Fibroblast of skin of right quadriceps (primary cell): ENCODE measurements around the gene SYNDIG1.

Experiments used
- DNase-seq: peaks from one replicate; pipeline ENCODE4 v3.0.0-alpha.2; 2013

Gene SYNDIG1

GRCh38 chr20:24679448-24680047, 210.1 kb downstream of the SYNDIG1 start:
- DNase-seq = no peak

GRCh38 chr20:24681634-24682495, 212.4 kb downstream of the SYNDIG1 start:
- no peak for DNase-seq

GRCh38 chr20:24682496-24682985, 213.1 kb downstream of the SYNDIG1 start:
- no peak for DNase-seq

GRCh38 chr20:24683676-24684075, 214.2 kb downstream of the SYNDIG1 start:
- no peak for DNase-seq

- no peak for DNase-seq
Measured at GRCh38 chr20:24684421-24684871, 215.0 kb downstream of the SYNDIG1 start.

- DNase-seq = no peak
Measured at GRCh38 chr20:24684956-24685691, 215.7 kb downstream of the SYNDIG1 start.

- no peak for DNase-seq
Measured at GRCh38 chr20:24685736-24686135, 216.3 kb downstream of the SYNDIG1 start.

GRCh38 chr20:24686156-24686555, 216.7 kb downstream of the SYNDIG1 start:
- no peak for DNase-seq

- DNase-seq = no peak
Measured at GRCh38 chr20:24690408-24690807, 221.0 kb downstream of the SYNDIG1 start.

GRCh38 chr20:24691901-24692351, 222.5 kb downstream of the SYNDIG1 start:
- DNase-seq = no peak

- no peak for DNase-seq
Measured at GRCh38 chr20:24692446-24693200, 223.2 kb downstream of the SYNDIG1 start.

- DNase-seq = no peak
Measured at GRCh38 chr20:24693466-24694156, 224.2 kb downstream of the SYNDIG1 start.

GRCh38 chr20:24694157-24694726, 224.8 kb downstream of the SYNDIG1 start:
- no peak for DNase-seq

- DNase-seq = no peak
Measured at GRCh38 chr20:24694727-24695528, 225.5 kb downstream of the SYNDIG1 start.

- DNase-seq = no peak
Measured at GRCh38 chr20:24695529-24696225, 226.2 kb downstream of the SYNDIG1 start.

- DNase-seq = no peak
Measured at GRCh38 chr20:24696396-24696795, 227.0 kb downstream of the SYNDIG1 start.

GRCh38 chr20:24697411-24697810, 228.0 kb downstream of the SYNDIG1 start:
- no peak for DNase-seq

GRCh38 chr20:24698189-24698588, 228.8 kb downstream of the SYNDIG1 start:
- no peak for DNase-seq

- DNase-seq = no peak
Measured at GRCh38 chr20:24698706-24699206, 229.3 kb downstream of the SYNDIG1 start.
